Neural cell (in vitro differentiated cells): ENCODE results near the gene CDH1. TPM values are rescaled to one million over a fixed set of nuclear protein-coding genes. Genes with fewer than 3 reads are reported as not detected.

Experiments used
- H2AFZ ChIP-seq: fragments of 200-600, 300-800 bp; sonication (generic), shearing (Covaris generic); 2 replicates; pipeline ENCODE4 v1.6.0; 2014; ENCODE audit warnings: low read depth, mild to moderate bottlenecking, antibody characterized with exemption, low read length, moderate library complexity
- H3F3A ChIP-seq: fragments of 200-600 bp; shearing (Covaris generic); 2 replicates; pipeline ENCODE4 v1.6.1; 2016; ENCODE audit warnings: mild to moderate bottlenecking, moderate library complexity, mixed read lengths, antibody characterized with exemption, low read length; ENCODE audit not compliant: insufficient read depth, poor library complexity, severe bottlenecking
- H3K27ac ChIP-seq: fragments of 200-600, 300-800 bp; sonication (generic), shearing (Covaris generic); 2 replicates; pipeline ENCODE4 v1.5.1; 2014; ENCODE audit warnings: mild to moderate bottlenecking, low read length, moderate library complexity
- H3K27me3 ChIP-seq: fragments of 300-800, 200-600 bp; sonication (generic), shearing (Covaris generic); 2 replicates; pipeline ENCODE4 v1.6.0; 2014; ENCODE audit warnings: mild to moderate bottlenecking, low read depth, low read length, moderate library complexity; ENCODE audit not compliant: insufficient read depth
- H3K36me3 ChIP-seq: fragments of 300-800, 200-600 bp; sonication (generic), shearing (Covaris generic); 2 replicates; pipeline ENCODE4 v1.5.1; 2014; ENCODE audit warnings: mild to moderate bottlenecking, antibody characterized with exemption, low read length, moderate library complexity; ENCODE audit not compliant: insufficient read depth
- H3K4me2 ChIP-seq: fragments of 300-800, 200-600 bp; sonication (generic), shearing (Covaris generic); 2 replicates; pipeline ENCODE4 v1.6.0; 2014; ENCODE audit warnings: mild to moderate bottlenecking, low read length
- H3K4me3 ChIP-seq: fragments of 300-800, 200-600 bp; sonication (generic), shearing (Covaris generic); 2 replicates; pipeline ENCODE4 v1.5.1; 2014; ENCODE audit warnings: mild to moderate bottlenecking, low read length, moderate library complexity
- H3K79me2 ChIP-seq: fragments of 200-600 bp; shearing (Covaris generic); replicated peaks from 2 replicates; pipeline ENCODE4 v1.6.0; 2014; ENCODE audit warnings: mild to moderate bottlenecking, low read length, moderate library complexity; ENCODE audit not compliant: insufficient read depth
- H3K9ac ChIP-seq: fragments of 300-800, 200-600 bp; sonication (generic), shearing (Covaris generic); 2 replicates; pipeline ENCODE4 v1.6.1; 2016; ENCODE audit warnings: mild to moderate bottlenecking, low read length, mixed read lengths
- H3K9me2 ChIP-seq: fragments of 200-600 bp; shearing (Covaris generic); 2 replicates; pipeline ENCODE4 v1.6.1; 2016; ENCODE audit warnings: mild to moderate bottlenecking, low read length, mixed read lengths; ENCODE audit not compliant: insufficient read depth
- H3K9me3 ChIP-seq: fragments of 200-600, 300-800 bp; sonication (generic), shearing (Covaris generic); 2 replicates; pipeline ENCODE4 v1.6.1; 2016; ENCODE audit warnings: mild to moderate bottlenecking, mixed run types, low read length, moderate library complexity, mixed read lengths
- H4K20me1 ChIP-seq: fragments of 200-600 bp; shearing (Covaris generic); 2 replicates; pipeline ENCODE4 v1.6.1; 2016; ENCODE audit warnings: mild to moderate bottlenecking, mixed run types; ENCODE audit not compliant: insufficient read depth
- CTCF ChIP-seq: fragments of 450-650 bp; IDR thresholded peaks from 2 replicates; pipeline ENCODE4 v1.5.1; 2014; ENCODE audit warnings: antibody characterized with exemption, mild to moderate bottlenecking, moderate library complexity; ENCODE audit not compliant: poor library complexity, severe bottlenecking
- EP300 ChIP-seq: fragments of 450-650 bp; conservative IDR thresholded peaks from 2 replicates; pipeline ENCODE4 v1.6.1; 2014; ENCODE audit warnings: antibody characterized with exemption, mild to moderate bottlenecking, moderate library complexity; ENCODE audit not compliant: poor library complexity, severe bottlenecking
- EZH2 ChIP-seq: fragments of 200-600, 300-800 bp; shearing (Covaris generic), sonication (generic); IDR thresholded peaks from 2 replicates; pipeline ENCODE4 v1.6.1; 2014; ENCODE audit warnings: antibody characterized with exemption, low read length, borderline replicate concordance, mild to moderate bottlenecking; ENCODE audit not compliant: insufficient read depth, poor library complexity, severe bottlenecking
- MXI1 ChIP-seq: fragments of 450-650 bp; conservative IDR thresholded peaks from 2 replicates; pipeline ENCODE4 v1.6.1; 2014; ENCODE audit warnings: antibody characterized with exemption, mild to moderate bottlenecking; ENCODE audit not compliant: poor library complexity, severe bottlenecking
- POLR2AphosphoS5 ChIP-seq: IDR thresholded peaks from 2 replicates; pipeline ENCODE4 v1.6.1; 2012
- RAD21 ChIP-seq: fragments of 450-650 bp; conservative IDR thresholded peaks from 2 replicates; pipeline ENCODE4 v1.6.1; 2014; ENCODE audit warnings: antibody characterized with exemption, mild to moderate bottlenecking, moderate library complexity
- REST ChIP-seq: IDR thresholded peaks from 2 replicates; pipeline ENCODE4 v1.6.1; 2012; ENCODE audit warnings: borderline replicate concordance
- SMC3 ChIP-seq: fragments of 450-650 bp; conservative IDR thresholded peaks from 2 replicates; pipeline ENCODE4 v1.6.1; 2014; ENCODE audit warnings: antibody characterized with exemption, mild to moderate bottlenecking, moderate library complexity; ENCODE audit not compliant: poor library complexity
- TAF1 ChIP-seq: IDR thresholded peaks from 2 replicates; pipeline ENCODE4 v1.6.1; 2012; ENCODE audit warnings: low read depth
- polyA plus RNA-seq: library from polyadenylated mRNA; depleted of rRNA; stranded (reverse); fragments of >200 nt; gene quantifications from 2 replicates; pipeline ENCODE4 v1.2.3, GENCODE V29; 2014

Gene CDH1
- polyA plus RNA-seq, 1 donor from 2014 or later, result 1.2 TPM

GRCh38 chr16:68779891-68780290 lies 42.8 kb downstream of the CDH1 start:
- no peaks in the 10 kb centered on the region for H3K27me3 ChIP-seq
- H3K4me3 ChIP-seq, result no peak overlapping the region
- no peak overlapping the region for H2AFZ ChIP-seq
- H3K79me2 ChIP-seq, result no peaks in the 10 kb centered on the region
- H3K4me2 ChIP-seq, result no peak overlapping the region
- H3K9ac ChIP-seq, result no peak overlapping the region
- TF ChIP-seq TAF1, result no peak
- no peak for TF ChIP-seq EZH2
- no peak for TF ChIP-seq POLR2AphosphoS5
- no peak for TF ChIP-seq REST
- no peak for TF ChIP-seq MXI1
- no peak for TF ChIP-seq CTCF
- no peak for TF ChIP-seq RAD21
- no peak for TF ChIP-seq EP300
- no peak for TF ChIP-seq SMC3
- H3K36me3 ChIP-seq, result no peaks in the 10 kb centered on the region
- H3F3A ChIP-seq, result no peaks in the 10 kb centered on the region
- no peaks in the 10 kb centered on the region for H4K20me1 ChIP-seq
- no peaks in the 10 kb centered on the region for H3K9me3 ChIP-seq
- H3K9me2 ChIP-seq, result no peaks in the 10 kb centered on the region
- no peak overlapping the region for H3K27ac ChIP-seq

DNA sequence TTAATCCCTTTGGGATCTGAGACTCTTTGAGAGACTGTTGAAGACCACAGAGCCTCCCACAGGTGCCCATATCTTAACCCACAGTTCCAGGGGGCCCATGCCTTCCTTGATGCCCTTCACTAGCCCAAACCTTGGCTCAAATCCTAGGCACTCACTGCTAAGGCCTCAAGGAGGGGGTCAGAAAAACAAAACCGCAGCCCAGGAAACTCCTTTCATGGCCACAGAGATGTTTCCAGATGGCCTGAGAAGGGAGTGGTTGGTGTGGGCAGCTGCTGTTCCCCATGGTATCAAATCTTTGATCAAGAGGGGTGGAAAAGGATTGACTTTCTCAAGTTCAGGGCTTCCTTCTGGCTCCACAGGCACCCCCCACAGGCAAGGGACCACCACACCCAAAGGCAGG lies 44.7 kb downstream of the CDH1 start:
- Histone ChIP-seq H3K79me2 (no peaks in the 10 kb centered on the region), H3K4me2 (no peak overlapping the region), H2AFZ (no peak overlapping the region), H3K27me3 (no peaks in the 10 kb centered on the region), H3K9me2 (no peaks in the 10 kb centered on the region), H3K36me3 (no peaks in the 10 kb centered on the region), H3K27ac (no peak overlapping the region), H3K9ac (no peak overlapping the region), H3K9me3 (no peaks in the 10 kb centered on the region), H4K20me1 (no peaks in the 10 kb centered on the region), H3F3A (no peaks in the 10 kb centered on the region), H3K4me3 (no peak overlapping the region)
- no peak for TF ChIP-seq POLR2AphosphoS5
- no peak for TF ChIP-seq EZH2
- TF ChIP-seq EP300, result no peak
- no peak for TF ChIP-seq RAD21
- TF ChIP-seq CTCF, result no peak
- TF ChIP-seq TAF1, result no peak
- no peak for TF ChIP-seq REST
- TF ChIP-seq MXI1, result no peak
- no peak for TF ChIP-seq SMC3
